Islet precursor cell (in vitro differentiated cells): Measurements from ENCODE around the gene CEP97.

Source experiments
- DNase-seq: peaks from one replicate; pipeline ENCODE4 v3.0.0-alpha.2; 2018

The CEP97 gene

GRCh38 chr3:101778385-101779046 is 54.1 kb downstream of the CEP97 start:
- no peak for DNase-seq

GRCh38 chr3:101779047-101779821 is 54.8 kb downstream of the CEP97 start, which contains the start of gene NXPE3:
Gene NXPE3, plus strand, starts transcription at chr3:101779211. Its CDS starts 6,386 bp downstream, at chr3:101785597.
- DNase-seq, result peak; percentile 94

DNA sequence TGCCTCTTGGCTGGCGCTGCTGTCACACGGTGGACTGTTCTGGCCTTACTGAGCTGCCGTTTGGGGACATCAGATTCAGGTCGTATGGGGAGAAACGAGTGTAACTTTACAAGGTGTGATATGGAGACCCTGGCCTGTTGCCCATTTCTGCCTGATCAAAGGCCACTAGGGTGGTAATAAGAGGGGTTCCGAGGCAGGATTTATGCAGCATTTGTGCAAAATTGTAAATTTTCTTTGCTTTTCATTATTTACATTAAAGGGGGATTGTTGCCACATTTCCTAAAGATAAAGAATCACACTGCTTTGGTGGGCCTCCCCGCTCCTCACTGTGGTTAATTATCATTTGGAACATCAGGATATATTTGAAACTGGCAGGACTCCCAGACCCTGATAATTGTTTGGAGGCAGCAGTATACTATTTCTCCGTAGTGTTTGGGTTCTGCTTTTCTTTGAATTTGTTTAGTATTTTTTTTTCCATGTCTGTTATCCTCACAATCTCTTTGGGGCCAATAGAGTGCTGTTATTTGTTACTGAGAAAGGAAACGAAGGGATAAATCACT is 55.5 kb downstream of the CEP97 start:
- no peak for DNase-seq

DNA sequence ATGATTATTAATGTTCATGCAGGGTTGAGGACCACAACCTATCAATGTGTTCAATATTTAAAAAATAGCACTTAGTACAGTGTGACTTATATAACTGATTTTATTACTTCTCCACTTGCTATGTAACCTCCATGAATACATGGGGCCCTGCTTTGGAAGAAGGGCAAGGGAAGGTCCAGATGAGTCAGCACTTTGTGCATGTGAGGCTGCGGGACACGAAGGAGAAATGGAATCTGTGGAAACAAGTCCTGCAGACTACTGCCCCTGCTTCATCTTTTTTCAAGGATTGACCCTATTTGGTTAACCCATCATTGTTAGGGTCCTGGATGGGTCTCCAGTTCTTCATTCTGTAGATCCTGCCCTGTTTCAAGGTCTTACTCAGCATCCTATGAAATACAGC is 56.2 kb downstream of the CEP97 start:
- peak; percentile 64 for DNase-seq

DNA sequence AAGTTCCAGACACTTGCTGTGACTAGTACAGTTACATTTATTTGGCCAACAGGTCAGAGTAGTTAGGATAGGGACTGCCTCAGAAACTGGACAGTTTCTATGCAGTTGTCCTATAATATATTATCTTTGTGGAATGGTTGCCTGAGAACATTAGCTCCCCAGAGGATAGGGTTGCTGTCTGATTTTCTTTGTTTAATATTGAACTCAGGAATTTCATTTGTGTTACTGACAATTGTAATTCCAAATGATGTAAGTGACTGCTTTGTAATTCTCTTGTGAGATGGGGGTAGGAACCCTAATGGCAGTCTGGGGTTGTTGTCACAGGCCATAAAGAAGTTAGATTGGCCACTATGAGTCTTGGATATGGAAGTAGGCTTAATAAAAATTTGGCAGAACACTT is 56.8 kb downstream of the CEP97 start:
- no peak for DNase-seq

GRCh38 chr3:101784855-101785613 is 60.6 kb downstream of the CEP97 start:
- no peak for DNase-seq

DNA sequence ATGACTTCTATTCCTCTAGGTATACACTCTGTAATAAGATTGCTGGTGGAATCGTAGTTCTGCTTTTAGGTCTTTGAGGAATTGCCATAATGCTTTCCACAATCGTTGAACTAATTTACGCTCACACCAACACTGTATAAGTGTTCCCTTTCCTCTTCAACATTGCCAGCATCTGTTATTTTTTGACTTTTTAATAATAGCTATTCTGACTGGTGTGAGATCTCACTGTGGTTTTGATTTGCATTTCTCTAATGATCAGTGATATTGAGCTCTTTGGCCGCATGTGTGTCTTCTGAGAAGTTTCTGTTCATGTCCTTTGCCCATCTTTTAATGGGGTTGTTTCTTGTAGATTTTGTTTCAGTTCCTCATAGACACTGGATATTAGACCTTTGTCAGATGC is 67.4 kb downstream of the CEP97 start:
- no peak for DNase-seq

DNA sequence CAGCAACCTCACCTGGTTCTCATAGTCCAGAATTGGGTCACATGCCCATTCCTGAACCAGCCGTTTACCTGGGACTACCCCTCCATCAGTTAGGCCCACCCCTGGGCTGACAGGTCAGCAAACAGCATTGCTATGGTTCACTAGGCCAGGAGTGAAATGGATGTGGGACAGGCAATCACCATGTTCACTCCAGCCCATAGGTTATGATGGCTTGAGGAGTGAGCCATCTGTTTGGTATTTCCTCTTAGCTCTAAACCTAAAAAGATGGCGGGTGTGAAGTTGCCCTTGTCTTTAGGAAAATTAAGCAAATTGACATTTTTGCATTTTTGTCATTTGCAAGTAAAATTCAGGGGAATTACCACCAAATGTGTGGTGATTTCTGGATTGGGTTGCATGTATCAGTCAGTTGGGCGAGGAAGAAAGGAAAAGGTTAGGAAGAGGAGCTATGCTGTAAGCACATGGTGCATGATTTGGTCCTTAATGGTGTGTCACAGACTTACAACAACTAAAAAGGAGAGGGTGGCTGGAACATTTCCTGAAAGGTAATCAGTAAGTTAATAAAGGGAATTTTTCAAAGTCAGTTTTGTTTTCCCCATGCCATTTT is 71.8 kb downstream of the CEP97 start:
- no peak for DNase-seq

DNA sequence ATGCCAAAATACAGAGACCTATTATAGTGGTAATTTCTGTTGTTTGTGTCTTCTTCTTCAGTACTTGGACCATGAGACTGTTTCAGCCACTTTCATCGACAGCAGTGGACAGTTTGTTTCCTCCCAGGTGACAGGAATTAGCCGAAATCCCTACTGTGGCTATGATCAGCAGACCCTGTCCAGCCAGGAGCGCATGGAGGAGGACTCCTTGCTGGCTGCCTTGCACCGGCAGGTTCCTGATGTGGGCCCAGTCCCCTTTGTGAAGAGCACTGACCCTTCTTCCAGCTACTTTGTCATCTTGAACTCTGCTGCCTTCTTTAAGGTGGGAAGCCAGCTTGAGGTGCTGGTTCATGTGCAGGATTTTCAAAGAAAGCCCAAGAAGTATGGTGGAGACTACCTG is 76.8 kb downstream of the CEP97 start:
- DNase-seq, result no peak

DNA sequence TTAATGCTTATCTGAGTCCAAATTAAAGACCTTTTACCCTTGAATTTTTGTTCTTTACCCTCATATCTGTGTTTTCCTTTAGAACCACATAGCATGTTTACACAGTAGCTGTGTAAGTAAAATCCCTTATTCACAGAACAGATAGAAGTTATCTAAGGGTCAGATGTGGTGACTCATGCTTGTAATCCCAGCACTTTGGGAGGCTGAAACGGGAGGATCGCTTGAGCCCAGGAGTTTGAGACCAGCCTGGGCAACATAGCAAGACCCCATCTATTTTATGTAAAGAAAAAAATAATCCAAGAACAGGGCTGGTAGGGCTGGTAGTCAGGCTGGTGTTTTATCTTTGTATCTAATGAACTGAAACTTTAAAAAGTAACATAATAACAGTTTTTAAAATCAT is 77.8 kb downstream of the CEP97 start:
- no peak for DNase-seq

GRCh38 chr3:101803173-101803782 is 78.9 kb downstream of the CEP97 start:
- DNase-seq, result no peak

- no peak for DNase-seq
Measured at GRCh38 chr3:101803939-101804338, 79.5 kb downstream of the CEP97 start.

DNA sequence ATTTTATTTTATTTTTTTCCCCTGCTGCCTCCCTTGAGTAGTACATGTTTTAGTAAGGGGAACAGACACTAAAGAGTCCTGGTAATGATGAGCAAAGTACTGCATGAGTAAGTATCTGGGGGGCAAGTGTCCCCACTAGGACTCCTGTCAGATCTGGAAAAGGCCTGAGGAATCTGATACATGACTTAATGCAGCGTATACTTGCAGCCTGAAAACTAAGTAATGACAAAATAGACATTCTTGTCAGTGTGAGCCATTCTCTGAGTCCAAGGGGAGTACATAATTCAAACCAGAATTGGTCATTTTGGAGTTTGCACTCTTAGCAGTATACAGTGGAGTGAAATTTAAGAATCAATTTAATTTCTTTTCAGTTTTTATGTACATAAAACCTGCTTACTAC is 82.1 kb downstream of the CEP97 start:
- no peak for DNase-seq

DNA sequence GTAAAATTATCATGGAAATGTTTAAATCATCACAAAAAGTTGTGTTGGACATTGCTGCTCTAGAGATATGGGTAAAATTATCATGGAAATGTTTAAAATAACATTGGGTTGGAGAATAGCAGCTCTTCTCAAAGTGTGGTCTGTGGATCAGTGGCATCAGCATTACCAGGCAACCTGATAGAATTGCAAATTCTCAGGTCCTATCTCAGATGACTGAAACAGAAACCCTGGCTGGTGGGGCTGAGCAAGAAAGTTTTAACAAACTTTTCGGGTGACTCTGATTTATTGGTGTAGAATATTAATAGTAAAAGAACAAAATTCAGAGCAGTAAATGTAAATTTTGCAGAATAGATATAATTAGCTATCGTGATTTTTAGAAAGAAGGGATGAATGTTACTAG is 83.5 kb downstream of the CEP97 start:
- DNase-seq, result no peak

- DNase-seq, result no peak
Measured at GRCh38 chr3:101809178-101810021, 85.0 kb downstream of the CEP97 start.

DNA sequence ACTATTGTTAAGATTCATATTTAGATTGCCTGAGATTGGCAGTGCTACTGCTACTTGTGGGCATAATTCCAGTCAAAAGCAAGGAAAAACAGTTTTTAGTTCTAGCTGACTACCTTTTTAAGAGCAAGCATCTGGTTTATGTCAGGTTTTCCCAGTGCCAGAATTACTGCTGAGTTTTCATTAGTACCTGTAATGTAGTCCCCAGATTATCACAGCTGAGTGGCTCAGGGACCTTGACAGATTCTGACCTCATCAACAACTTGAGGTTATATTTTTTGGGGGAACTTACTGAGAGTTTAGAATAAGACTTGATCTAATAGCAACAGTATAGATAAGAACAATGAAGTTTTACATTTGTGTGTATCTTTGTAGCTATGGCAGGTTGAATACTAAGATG is 85.6 kb downstream of the CEP97 start:
- no peak for DNase-seq

DNA sequence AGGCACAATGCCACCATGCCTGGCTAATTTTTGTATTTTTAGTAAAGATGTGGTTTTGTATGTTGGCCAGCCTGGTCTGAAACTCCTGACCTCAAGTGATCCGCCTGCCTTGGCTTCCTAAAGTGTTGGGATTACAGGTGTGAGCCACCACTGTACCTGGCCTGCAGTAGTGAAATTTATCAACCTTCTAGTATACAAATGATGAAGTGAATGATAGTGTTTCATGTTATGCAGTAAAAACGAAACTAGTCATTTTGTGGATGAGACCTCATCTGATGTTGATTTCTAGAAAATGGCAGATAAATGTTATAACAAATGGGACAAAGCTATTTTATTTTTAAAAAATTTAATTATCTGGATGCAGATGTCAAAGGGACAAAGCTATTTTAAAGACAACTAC is 87.5 kb downstream of the CEP97 start:
- DNase-seq, result no peak

DNA sequence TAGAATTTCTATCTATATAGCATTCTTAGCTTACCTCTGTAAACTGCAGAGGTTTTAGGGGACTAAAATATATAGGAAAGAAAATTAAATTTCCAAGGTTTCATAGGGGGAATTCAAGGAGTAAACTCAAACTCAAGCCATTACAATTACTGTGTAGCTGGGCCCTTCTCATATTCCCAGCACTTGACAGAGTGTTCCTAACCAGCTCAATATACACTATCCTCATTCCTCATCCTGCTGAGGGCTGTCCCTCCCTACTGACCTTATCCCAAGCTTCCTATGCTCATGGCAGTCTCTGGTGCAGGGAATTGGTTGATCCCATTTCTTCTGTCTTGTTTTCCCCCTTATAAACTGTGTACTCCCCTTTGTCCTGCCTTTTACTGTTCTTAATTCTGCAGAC is 88.5 kb downstream of the CEP97 start:
- DNase-seq, result no peak

DNA sequence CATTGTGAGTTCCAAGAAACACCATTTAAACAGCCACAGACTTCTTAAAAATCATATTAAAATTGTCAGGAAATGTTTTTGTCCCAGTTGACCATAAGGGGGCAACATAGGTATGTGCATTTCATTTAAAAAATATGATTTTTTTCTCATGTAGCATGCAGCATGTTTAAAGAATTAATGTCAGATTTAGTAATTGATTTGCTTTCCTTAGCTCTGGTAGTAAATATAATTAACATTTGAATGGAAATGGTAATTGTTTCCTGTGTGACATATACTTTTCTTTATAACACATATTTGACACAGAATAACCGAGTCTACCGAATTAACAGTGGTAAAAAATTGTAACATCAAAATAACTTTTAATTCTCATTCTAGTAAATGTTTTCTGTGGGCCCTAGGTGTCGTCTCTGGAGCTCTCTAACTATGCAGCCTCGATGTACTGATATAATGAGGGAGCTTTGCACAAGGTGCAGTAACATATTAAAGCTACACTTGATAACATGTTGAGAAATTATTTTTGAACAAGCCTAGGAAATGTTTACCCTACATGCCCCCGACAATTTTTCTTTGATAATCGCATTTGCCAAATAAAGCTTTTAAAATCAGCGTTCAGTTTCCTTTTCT is 89.5 kb downstream of the CEP97 start:
- no peak for DNase-seq

DNA sequence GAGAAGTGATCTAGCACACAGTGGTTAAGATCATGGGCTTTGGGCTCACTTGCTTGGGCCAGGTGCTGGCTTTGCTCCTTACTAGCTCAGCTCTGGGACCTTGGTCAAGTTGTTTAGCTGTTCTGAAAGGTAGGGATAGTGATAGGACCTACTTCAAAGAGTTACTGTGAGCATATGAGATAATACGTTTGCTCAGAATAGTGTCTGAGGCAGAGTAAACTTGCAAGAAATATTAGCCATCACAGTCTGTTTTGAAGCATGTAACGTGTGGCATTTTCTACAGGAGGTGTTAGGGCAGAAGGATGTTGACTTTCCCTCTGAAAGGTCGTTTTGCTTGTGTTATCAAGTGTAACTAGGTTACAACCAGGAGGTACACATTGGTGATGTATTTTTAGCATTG is 90.4 kb downstream of the CEP97 start:
- no peak for DNase-seq
